HepG2 (cell line): ENCODE data around the gene SULT2B1. TPM values are rescaled to one million over a fixed set of nuclear protein-coding genes. Genes with fewer than 3 reads are reported as not detected.

Source experiments
- KLF15 ChIP-seq: sonication (generic); formaldehyde crosslinking; IDR thresholded peaks from 2 replicates; pipeline ENCODE4 v1.8.1; 2023; ENCODE audit warnings: borderline replicate concordance, mild to moderate bottlenecking, inconsistent platforms, missing genetic modification reagents, mixed read lengths
- KMT2A ChIP-seq: sonication (generic); formaldehyde crosslinking; IDR thresholded peaks from 2 replicates; pipeline ENCODE4 v1.4.0; 2020; ENCODE audit warnings: missing genetic modification reagents
- NFATC3 ChIP-seq: sonication (generic); formaldehyde crosslinking; IDR thresholded peaks from 2 replicates; pipeline ENCODE4 v1.5.1; 2020; ENCODE audit warnings: mild to moderate bottlenecking, missing genetic modification reagents
- NR2F1 ChIP-seq, 2 experiments: fragments of 450-650 bp in 1 of 2; formaldehyde crosslinking in 1 of 2; IDR thresholded peaks; 2 replicates each; pipeline versions ENCODE4 v1.5.0 to v1.6.1; 2016 to 2020; ENCODE audit warnings: mild to moderate bottlenecking in 1 of 2, missing compliant biosample characterization in 1 of 2, missing genetic modification reagents in 1 of 2, moderate library complexity in 1 of 2
- POGZ ChIP-seq: sonication (generic); formaldehyde crosslinking; IDR thresholded peaks from 2 replicates; pipeline ENCODE4 v1.4.0; 2020; ENCODE audit warnings: mild to moderate bottlenecking, missing genetic modification reagents
- POLR2AphosphoS2 ChIP-seq: IDR thresholded peaks from 2 replicates; pipeline ENCODE4 v1.6.1; 2011; ENCODE audit warnings: low read depth, low read length, improper control_type of control experiment
- RFXANK ChIP-seq: IDR thresholded peaks from 2 replicates; pipeline ENCODE4 v1.6.1; 2016
- SPEN ChIP-seq: sonication (generic); formaldehyde crosslinking; IDR thresholded peaks from 2 replicates; pipeline ENCODE4 v1.5.1; 2020; ENCODE audit warnings: low read depth, mild to moderate bottlenecking, missing genetic modification reagents
- YY1 ChIP-seq: IDR thresholded peaks from 2 replicates; pipeline ENCODE4 v1.6.1; 2011; ENCODE audit warnings: low read length, low read depth, moderate library complexity, mild to moderate bottlenecking; ENCODE audit not compliant: insufficient read depth, insufficient replicate concordance
- ZBTB8A ChIP-seq: sonication (generic); formaldehyde crosslinking; IDR thresholded peaks from 2 replicates; pipeline ENCODE4 v1.4.0; 2020; ENCODE audit warnings: mild to moderate bottlenecking, low read depth, missing genetic modification reagents, borderline replicate concordance
- ZC3H4 ChIP-seq: sonication (generic); formaldehyde crosslinking; IDR thresholded peaks from 2 replicates; pipeline ENCODE4 v1.4.0; 2020; ENCODE audit warnings: missing genetic modification reagents, borderline replicate concordance
- ZNF557 ChIP-seq: sonication (generic); formaldehyde crosslinking; IDR thresholded peaks from 2 replicates; pipeline ENCODE4 v1.4.0; 2020; ENCODE audit warnings: missing genetic modification reagents
- ZNF674 ChIP-seq: sonication (generic); formaldehyde crosslinking; IDR thresholded peaks from 2 replicates; pipeline ENCODE4 v1.5.0; 2020; ENCODE audit warnings: low read depth, mild to moderate bottlenecking, missing genetic modification reagents
- ZNF7 ChIP-seq: IDR thresholded peaks from 2 replicates; pipeline ENCODE4 v1.6.1; 2016; ENCODE audit warnings: missing biosample characterization, missing genetic modification reagents
- ZZZ3 ChIP-seq: sonication (generic); formaldehyde crosslinking; IDR thresholded peaks from 2 replicates; pipeline ENCODE4 v1.4.0; 2020; ENCODE audit warnings: missing genetic modification reagents, mild to moderate bottlenecking, borderline replicate concordance
- polyA plus RNA-seq, 8 experiments: library from polyadenylated mRNA; depleted of rRNA in 3 of 8; stranded (reverse) in 7 of 8; unstranded in 1 of 8; fragments of >200 nt; fragmentation: Illumina TruSeq in 4 of 8; extraction: Trizol in 4 of 8; gene quantifications; 2 replicates each; pipeline versions ENCODE4 v1.2.1 to v1.2.3, GENCODE V29; 2011 to 2016; ENCODE audit warnings: low read depth in 4 of 8, missing spikeins in 1 of 8, mixed read lengths in 1 of 8; ENCODE audit not compliant: insufficient read depth in 1 of 8
- total RNA-seq, 5 experiments: library from RNA; depleted of rRNA; stranded (reverse); fragments of >200 nt; fragmentation: Illumina TruSeq; extraction: Trizol; gene quantifications; 2 replicates each; pipeline ENCODE4 v1.2.3, GENCODE V29; 2016; ENCODE audit warnings: low read depth in 1 of 5
- TF ChIP-seq, protein P1 (sequence below): sonication (generic); formaldehyde crosslinking; IDR thresholded peaks from 2 replicates; pipeline ENCODE4 v1.8.0; 2022; ENCODE audit warnings: missing genetic modification reagents, mild to moderate bottlenecking, moderate library complexity, borderline replicate concordance
- TF ChIP-seq, protein P2 (sequence below): IDR thresholded peaks from 2 replicates; pipeline ENCODE4 v1.6.1; 2018; ENCODE audit warnings: missing genetic modification reagents, mild to moderate bottlenecking, missing compliant biosample characterization
- TF ChIP-seq, protein P3 (sequence below): IDR thresholded peaks from 2 replicates; pipeline ENCODE4 v1.6.1; 2016; ENCODE audit warnings: mild to moderate bottlenecking
- TF ChIP-seq, protein P4 (sequence below): sonication (generic); formaldehyde crosslinking; IDR thresholded peaks from 2 replicates; pipeline ENCODE4; 2020; ENCODE audit warnings: missing genetic modification reagents, mild to moderate bottlenecking, borderline replicate concordance
- TF ChIP-seq, protein P5 (sequence below): sonication (generic); formaldehyde crosslinking; IDR thresholded peaks from 2 replicates; pipeline ENCODE4 v1.5.0; 2020; ENCODE audit warnings: missing genetic modification reagents

Gene SULT2B1
- total and polyA plus RNA-seq, 2 of the 13 experiments (the other 11 are each of a cell fraction or from before 2014, with no cell fraction given): 0.13 TPM; not detected in 1

DNA sequence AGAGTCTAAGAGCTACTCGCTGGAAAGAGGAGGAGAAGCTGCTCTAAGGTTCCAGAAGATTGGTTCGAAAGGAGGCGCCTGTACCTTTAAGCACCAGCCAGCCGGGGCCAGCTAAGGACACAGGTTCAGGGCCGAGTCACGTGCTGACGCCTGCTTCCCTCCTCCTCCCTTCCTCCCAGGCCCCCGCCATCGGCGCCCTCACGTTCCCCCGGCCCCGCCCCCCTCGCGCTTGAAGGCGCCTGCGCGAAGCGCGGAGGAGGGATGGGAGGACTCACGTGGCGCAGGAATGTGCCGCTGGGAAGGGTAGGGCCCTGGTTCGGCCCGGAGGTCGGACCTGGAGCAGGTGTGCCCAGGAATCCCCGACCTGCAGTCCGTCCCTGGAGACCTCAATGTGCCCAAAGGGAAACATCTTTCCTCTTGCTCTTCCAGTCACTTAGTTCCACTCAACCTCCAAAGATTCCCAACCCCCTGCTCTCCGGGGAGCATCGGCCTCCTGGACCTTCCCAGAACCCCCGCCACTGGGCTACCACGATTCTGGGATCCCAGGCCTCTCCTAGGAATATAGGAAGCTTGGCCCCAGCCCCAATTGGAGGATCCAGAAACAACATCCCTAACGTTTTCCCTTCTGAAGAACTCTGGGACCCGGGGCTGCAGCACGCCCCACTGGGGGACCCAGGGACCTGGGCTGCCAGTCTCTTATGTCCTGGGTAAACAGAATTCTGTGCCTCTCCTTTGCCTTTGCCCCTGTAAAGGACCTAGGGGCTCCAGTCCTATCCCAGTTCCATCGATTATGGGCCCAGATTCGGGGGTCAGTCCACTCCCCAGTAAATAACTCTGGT lies 82.7 kb downstream of the SULT2B1 start (continued):
- no peak for TF ChIP-seq POGZ (CRISPR knock-in tag)
- TF ChIP-seq NR2F1 (CRISPR knock-in tag; IDR thresholded peaks at IDR 0.05): peak in 1 of 2 experiments; percentile 60; a peak in 2 of 4 replicates
- TF ChIP-seq, protein P1, sequence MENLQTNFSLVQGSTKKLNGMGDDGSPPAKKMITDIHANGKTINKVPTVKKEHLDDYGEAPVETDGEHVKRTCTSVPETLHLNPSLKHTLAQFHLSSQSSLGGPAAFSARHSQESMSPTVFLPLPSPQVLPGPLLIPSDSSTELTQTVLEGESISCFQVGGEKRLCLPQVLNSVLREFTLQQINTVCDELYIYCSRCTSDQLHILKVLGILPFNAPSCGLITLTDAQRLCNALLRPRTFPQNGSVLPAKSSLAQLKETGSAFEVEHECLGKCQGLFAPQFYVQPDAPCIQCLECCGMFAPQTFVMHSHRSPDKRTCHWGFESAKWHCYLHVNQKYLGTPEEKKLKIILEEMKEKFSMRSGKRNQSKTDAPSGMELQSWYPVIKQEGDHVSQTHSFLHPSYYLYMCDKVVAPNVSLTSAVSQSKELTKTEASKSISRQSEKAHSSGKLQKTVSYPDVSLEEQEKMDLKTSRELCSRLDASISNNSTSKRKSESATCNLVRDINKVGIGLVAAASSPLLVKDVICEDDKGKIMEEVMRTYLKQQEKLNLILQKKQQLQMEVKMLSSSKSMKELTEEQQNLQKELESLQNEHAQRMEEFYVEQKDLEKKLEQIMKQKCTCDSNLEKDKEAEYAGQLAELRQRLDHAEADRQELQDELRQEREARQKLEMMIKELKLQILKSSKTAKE: no peak
- no peak for TF ChIP-seq ZNF557 (CRISPR knock-in tag)
- TF ChIP-seq POLR2AphosphoS2: no peak
- TF ChIP-seq ZNF7 (CRISPR knock-in tag): no peak
- TF ChIP-seq, protein P2, sequence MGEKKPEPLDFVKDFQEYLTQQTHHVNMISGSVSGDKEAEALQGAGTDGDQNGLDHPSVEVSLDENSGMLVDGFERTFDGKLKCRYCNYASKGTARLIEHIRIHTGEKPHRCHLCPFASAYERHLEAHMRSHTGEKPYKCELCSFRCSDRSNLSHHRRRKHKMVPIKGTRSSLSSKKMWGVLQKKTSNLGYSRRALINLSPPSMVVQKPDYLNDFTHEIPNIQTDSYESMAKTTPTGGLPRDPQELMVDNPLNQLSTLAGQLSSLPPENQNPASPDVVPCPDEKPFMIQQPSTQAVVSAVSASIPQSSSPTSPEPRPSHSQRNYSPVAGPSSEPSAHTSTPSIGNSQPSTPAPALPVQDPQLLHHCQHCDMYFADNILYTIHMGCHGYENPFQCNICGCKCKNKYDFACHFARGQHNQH (CRISPR knock-in tag): peak; percentile 45
- peak; percentile 45; the same call in 1 of the 2 replicates for TF ChIP-seq KLF15 (CRISPR knock-in tag)
- TF ChIP-seq, protein P3, sequence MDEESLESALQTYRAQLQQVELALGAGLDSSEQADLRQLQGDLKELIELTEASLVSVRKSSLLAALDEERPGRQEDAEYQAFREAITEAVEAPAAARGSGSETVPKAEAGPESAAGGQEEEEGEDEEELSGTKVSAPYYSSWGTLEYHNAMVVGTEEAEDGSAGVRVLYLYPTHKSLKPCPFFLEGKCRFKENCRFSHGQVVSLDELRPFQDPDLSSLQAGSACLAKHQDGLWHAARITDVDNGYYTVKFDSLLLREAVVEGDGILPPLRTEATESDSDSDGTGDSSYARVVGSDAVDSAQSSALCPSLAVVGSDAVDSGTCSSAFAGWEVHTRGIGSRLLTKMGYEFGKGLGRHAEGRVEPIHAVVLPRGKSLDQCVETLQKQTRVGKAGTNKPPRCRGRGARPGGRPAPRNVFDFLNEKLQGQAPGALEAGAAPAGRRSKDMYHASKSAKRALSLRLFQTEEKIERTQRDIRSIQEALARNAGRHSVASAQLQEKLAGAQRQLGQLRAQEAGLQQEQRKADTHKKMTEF (CRISPR knock-in tag): peak; percentile 72
- TF ChIP-seq SPEN (CRISPR knock-in tag): peak; percentile 65; the same call in 1 of the 2 replicates
- TF ChIP-seq, protein P4, sequence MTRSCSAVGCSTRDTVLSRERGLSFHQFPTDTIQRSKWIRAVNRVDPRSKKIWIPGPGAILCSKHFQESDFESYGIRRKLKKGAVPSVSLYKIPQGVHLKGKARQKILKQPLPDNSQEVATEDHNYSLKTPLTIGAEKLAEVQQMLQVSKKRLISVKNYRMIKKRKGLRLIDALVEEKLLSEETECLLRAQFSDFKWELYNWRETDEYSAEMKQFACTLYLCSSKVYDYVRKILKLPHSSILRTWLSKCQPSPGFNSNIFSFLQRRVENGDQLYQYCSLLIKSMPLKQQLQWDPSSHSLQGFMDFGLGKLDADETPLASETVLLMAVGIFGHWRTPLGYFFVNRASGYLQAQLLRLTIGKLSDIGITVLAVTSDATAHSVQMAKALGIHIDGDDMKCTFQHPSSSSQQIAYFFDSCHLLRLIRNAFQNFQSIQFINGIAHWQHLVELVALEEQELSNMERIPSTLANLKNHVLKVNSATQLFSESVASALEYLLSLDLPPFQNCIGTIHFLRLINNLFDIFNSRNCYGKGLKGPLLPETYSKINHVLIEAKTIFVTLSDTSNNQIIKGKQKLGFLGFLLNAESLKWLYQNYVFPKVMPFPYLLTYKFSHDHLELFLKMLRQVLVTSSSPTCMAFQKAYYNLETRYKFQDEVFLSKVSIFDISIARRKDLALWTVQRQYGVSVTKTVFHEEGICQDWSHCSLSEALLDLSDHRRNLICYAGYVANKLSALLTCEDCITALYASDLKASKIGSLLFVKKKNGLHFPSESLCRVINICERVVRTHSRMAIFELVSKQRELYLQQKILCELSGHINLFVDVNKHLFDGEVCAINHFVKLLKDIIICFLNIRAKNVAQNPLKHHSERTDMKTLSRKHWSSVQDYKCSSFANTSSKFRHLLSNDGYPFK (CRISPR knock-in tag): peak; percentile 30; the same call in 1 of the 2 replicates
- no peak for TF ChIP-seq ZNF674 (CRISPR knock-in tag)
- peak; percentile 84; the same call in 1 of the 2 replicates for TF ChIP-seq ZC3H4 (CRISPR knock-in tag)
- TF ChIP-seq, protein P5, sequence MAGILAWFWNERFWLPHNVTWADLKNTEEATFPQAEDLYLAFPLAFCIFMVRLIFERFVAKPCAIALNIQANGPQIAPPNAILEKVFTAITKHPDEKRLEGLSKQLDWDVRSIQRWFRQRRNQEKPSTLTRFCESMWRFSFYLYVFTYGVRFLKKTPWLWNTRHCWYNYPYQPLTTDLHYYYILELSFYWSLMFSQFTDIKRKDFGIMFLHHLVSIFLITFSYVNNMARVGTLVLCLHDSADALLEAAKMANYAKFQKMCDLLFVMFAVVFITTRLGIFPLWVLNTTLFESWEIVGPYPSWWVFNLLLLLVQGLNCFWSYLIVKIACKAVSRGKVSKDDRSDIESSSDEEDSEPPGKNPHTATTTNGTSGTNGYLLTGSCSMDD (CRISPR knock-in tag): no peak
- TF ChIP-seq RFXANK (CRISPR knock-in tag): no peak
- no peak; the same call in 1 of the 2 replicates for TF ChIP-seq KMT2A
- TF ChIP-seq YY1: peak; percentile 55
- TF ChIP-seq NFATC3 (CRISPR knock-in tag): no peak
- no peak for TF ChIP-seq ZBTB8A (CRISPR knock-in tag)
- TF ChIP-seq ZZZ3 (CRISPR knock-in tag): no peak
